ENCODE measurements around the gene ABCB1. TPM values are rescaled to one million over a fixed set of nuclear protein-coding genes. Genes with fewer than 3 reads are reported as not detected.

ABCB1 gene
- total and polyA plus RNA-seq, 2 experiments from 2014 or later, result 0.53 to 0.80 TPM

- no peak overlapping the region for H3K4me3 Mint-ChIP-seq
- no peak overlapping the region for H3K4me3 ChIP-seq
- no peak overlapping the region for H2AFZ ChIP-seq
- H3K79me2 ChIP-seq (replicated peaks; ENCODE audit: insufficient read depth), result no peaks in the 10 kb centered on the region
- H3K27ac ChIP-seq (ENCODE audit: low read depth), result no peak overlapping the region
- no peaks in the 10 kb centered on the region for H3K27me3 ChIP-seq (ENCODE audit: insufficient read depth)
- H3K27ac Mint-ChIP-seq, result no peak overlapping the region
- H3K9me3 Mint-ChIP-seq, result no peaks in the 10 kb centered on the region
- DNase-seq (ENCODE audit: low spot score) (no peak), ATAC-seq (no peak)
- H3F3A ChIP-seq (replicated peaks; ENCODE audit: low read depth), result no peaks in the 10 kb centered on the region
- no peaks in the 10 kb centered on the region for H3K36me3 ChIP-seq (ENCODE audit: insufficient read depth)
- H3K9me2 ChIP-seq (ENCODE audit: insufficient read depth), result no peaks in the 10 kb centered on the region
- no peaks in the 10 kb centered on the region for H3K4me1 ChIP-seq (ENCODE audit: insufficient read depth)
- no peak overlapping the region for H3K4me2 ChIP-seq
- no peaks in the 10 kb centered on the region for H3K4me1 Mint-ChIP-seq
- H3K36me3 Mint-ChIP-seq (ENCODE audit: low read depth), result no peaks in the 10 kb centered on the region
- H4K20me1 ChIP-seq (replicated peaks; ENCODE audit: insufficient read depth), result no peaks in the 10 kb centered on the region
- no peak for TF ChIP-seq ZNF462 (CRISPR knock-in tag; IDR thresholded peaks at IDR 0.05)
- TF ChIP-seq ZNF331 (CRISPR knock-in tag; IDR thresholded peaks at IDR 0.05; ENCODE audit: low read depth), result no peak
- TF ChIP-seq CREB1 (CRISPR knock-in tag; IDR thresholded peaks at IDR 0.05; ENCODE audit: low read depth), result no peak
- TF ChIP-seq, protein P1, sequence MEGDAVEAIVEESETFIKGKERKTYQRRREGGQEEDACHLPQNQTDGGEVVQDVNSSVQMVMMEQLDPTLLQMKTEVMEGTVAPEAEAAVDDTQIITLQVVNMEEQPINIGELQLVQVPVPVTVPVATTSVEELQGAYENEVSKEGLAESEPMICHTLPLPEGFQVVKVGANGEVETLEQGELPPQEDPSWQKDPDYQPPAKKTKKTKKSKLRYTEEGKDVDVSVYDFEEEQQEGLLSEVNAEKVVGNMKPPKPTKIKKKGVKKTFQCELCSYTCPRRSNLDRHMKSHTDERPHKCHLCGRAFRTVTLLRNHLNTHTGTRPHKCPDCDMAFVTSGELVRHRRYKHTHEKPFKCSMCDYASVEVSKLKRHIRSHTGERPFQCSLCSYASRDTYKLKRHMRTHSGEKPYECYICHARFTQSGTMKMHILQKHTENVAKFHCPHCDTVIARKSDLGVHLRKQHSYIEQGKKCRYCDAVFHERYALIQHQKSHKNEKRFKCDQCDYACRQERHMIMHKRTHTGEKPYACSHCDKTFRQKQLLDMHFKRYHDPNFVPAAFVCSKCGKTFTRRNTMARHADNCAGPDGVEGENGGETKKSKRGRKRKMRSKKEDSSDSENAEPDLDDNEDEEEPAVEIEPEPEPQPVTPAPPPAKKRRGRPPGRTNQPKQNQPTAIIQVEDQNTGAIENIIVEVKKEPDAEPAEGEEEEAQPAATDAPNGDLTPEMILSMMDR (conservative IDR thresholded peaks at IDR 0.05; ENCODE audit: low read depth in 2 of 2), result no peak
- TF ChIP-seq JUNB (IDR thresholded peaks at IDR 0.05; ENCODE audit: unreplicated experiment), result no peak
- no peak for TF ChIP-seq STAT1 (IDR thresholded peaks at IDR 0.05; ENCODE audit: unreplicated experiment)
- no peak for TF ChIP-seq NANOG (IDR thresholded peaks at IDR 0.05; ENCODE audit: borderline replicate concordance)
- no peak for TF ChIP-seq ETS1 (IDR thresholded peaks at IDR 0.05)
- TF ChIP-seq POLR2AphosphoS5 (IDR thresholded peaks at IDR 0.05; ENCODE audit: low read depth), result no peak
- no peak for TF ChIP-seq ZNF114 (CRISPR knock-in tag; IDR thresholded peaks at IDR 0.05)
- TF ChIP-seq EZH2 (IDR thresholded peaks at IDR 0.05; ENCODE audit: low read depth, unreplicated experiment), result no peak
- no peak for TF ChIP-seq EZH2phosphoT487 (IDR thresholded peaks at IDR 0.05; ENCODE audit: unreplicated experiment)
- TF ChIP-seq REST (IDR thresholded peaks at IDR 0.05; ENCODE audit: unreplicated experiment), result no peak
- no peaks in the 10 kb centered on the region for H3K27me3 Mint-ChIP-seq (ENCODE audit: insufficient read depth, low read depth, poor library complexity)
Observed at GRCh38 chr7:87574630-87575029, 26.1 kb downstream of the ABCB1 start.

Measured in GM23338 (cell line).